MM.1S (cell line): Measurements from ENCODE around the gene PTPN12.

Source experiments
- CTCF ChIP-seq: fragments of 300-600 bp; sonication (generic); IDR thresholded peaks from 2 replicates; pipeline ENCODE4 v1.5.1; 2016; ENCODE audit warnings: antibody characterized with exemption, low read length, mixed read lengths
- EZH2 ChIP-seq: fragments of 300-600 bp; sonication (generic); optimal IDR thresholded peaks from 2 replicates; pipeline ENCODE3; 2017; ENCODE audit warnings: low read depth, mild to moderate bottlenecking, antibody characterized with exemption, low read length, mixed read lengths

GRCh38 chr7:77529279-77529678 lies 7.8 kb upstream of the PTPN12 start:
- TF ChIP-seq CTCF (no peak), EZH2 (no peak)
